NOMO-1 treated with DMSO at 0.1 percent for 48 hours (cell line): ENCODE results near the gene MTMR12.

Experiments used
- DNase-seq: peaks from one replicate; lab custom pipeline; 2025; ENCODE audit not compliant: unreplicated experiment; lab: John Stamatoyannopoulos, UW

MTMR12 gene

DNA sequence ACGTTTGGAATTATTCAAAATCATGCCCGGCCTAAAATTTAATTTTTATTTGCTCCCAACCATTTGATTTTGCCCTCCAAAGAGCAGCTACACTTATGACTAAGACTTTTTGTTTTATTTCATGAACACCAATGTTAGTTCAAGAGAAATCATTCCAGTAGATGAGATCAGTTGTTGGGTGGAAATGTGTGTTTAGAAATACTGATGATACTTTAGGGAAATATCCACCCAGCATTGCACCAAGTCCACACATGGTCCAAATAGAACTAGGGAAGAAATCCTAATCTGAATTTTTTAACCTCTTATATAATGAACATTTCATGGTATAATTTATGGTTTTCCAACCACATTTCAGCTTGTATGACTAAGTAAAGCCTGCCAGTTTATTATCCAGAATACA is 110.3 kb downstream of the MTMR12 start:
- no peak for DNase-seq

DNA sequence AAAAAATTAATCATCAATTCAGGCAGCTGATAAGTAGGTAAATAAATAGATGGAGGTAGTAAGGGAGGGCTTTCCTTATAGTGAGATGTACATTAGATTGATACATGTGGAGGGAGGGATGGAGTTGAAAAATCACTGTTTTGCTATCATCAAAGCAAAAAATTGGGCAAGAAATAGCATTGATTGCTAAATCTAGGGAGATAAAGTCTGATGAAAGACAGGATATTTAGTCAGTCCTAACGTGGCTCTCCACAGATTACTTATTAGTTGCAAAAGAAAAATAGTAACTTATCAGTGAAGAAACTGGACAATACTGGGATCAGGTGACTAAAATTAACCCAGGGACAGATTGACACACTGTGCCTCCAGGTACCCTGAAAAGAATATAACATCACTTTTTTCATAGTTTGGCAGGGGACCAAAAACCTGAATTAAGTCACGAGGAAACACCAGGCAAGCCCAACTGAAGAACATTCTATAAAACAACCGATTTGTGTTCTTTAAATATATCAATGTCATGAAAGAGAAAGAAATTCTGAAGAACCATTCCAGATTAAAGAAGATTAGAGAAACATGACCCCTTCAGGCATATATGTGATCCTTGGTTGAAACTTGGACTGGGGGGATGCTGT is 111.5 kb downstream of the MTMR12 start:
- peak; percentile 86 for DNase-seq

DNA sequence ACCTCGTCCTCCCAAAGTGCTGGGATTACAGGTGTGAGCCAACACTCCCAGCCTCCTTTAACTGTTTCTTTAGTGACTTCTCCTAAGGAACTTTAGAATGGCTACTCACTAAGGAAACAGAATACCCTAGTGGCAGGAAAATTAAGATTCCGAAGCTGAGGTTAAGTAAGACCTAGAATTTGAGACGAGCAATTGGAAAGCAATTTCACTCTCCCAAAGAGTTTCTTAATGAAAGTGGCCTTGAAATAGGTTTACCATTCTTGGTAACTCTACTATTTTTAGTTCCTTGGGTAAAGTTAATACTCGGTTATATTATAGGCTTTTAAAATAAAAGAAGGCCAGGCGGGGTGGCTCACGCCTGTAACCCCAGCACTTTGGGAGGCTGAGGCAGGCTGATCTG is 115.7 kb downstream of the MTMR12 start:
- DNase-seq = no peak

DNA sequence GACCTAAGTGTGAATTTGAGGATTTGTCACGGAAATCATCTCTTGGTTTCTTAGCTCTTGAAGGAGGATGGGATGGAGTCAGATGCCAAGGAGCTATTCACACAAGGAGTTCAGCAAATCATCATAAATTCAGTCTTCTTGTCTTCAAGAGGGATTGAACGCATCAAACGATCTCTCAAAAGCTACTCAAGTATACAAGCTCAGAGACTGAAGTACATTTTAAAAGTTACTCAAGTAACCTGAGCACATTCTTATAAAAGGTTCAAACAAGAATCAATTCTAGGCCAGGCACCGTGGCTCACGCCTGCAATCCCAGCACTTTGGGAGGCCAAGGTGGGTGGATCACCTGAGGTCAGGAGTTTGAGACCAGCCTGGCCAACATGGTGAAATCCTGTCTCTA is 117.5 kb downstream of the MTMR12 start:
- no peak for DNase-seq

DNA sequence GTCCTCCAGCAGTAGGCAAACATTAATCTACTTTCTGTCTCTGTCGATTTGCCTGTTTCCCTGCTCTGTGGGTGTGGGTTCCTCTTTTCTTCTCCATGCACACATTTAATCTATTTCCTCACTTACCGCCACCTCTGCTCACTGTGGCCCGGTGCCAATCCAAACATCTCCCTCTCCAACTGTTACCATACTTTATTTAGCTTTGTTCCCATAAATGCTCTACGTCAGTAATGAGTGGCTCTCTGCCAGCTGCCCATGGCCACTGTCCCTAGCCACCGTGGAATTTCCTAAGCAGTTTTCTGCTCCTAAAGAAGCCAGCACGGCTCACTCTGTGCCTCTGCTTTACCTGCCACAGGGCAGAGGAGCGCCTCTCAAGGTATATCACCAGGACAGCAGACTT is 119.1 kb downstream of the MTMR12 start:
- DNase-seq = peak; percentile 100

DNA sequence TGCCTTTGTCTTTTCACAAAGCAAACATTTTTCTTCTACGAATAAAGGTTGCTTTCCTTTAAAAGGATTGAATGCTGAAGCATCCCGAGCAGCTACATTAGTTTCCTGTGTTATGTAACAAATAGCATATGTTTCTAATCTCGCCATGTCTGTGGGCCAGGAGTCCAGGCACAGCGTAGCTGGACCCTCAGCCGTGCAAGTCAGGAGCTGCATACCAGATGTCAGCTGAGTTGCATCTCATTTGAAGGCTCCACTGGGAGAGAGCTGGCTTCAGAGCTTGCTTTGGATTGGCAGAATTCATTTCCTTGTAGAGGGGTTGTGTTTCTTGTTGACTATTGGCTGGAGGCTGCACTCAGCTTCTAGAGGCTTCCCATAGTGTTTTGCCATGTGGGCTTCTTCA is 122.6 kb downstream of the MTMR12 start:
- DNase-seq = no peak

DNA sequence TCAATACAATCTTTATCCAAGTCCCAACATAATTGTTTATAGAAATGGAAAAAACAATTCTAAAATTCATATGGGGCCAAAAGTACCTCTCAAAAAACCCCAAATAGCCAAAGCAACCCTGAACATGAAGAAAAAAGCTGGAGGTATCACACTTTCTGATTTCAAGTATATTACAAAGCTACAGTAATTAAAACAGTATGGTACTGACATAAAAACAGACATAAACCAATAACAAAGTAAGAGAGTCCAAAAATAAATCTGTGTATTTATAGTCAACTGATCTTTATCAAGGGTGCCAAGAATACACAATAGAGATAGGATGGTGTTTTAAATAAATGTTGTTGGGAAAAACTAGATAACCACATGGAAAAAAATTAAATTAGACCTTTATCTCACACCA is 125.1 kb downstream of the MTMR12 start:
- DNase-seq = no peak

DNA sequence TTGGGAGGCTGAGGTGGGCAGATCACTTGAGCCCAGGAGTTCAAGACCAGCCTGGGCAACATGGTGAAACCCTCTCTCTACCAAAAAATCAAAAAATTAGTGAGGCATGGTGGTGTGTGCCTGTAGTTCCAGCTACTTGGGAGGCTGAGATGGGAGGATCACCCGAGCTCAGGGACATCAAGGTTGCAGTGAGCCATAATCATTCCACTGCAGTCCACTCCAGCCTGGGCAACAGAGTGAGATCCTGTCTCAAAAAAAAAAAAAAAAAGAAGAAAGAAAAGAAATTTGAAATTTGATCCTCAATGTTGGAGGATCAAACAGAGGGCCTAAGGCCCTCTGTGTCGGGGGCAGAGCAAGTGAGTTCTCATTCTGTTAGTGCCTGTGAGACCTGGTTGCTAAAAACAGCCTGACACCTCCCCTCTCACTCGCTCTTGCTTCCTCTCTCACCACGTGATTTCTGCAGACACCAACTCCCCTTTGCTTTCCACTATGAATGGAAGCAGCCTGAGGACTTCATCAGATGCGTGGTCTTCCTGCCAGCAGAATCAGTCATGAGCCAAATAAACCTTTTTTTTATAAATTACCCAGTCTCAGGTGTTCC is 130.2 kb downstream of the MTMR12 start:
- peak; percentile 85 for DNase-seq
